HepG2 (cell line): ENCODE data around the gene ARFGEF3. TPM values are rescaled to one million over a fixed set of nuclear protein-coding genes. Genes with fewer than 3 reads are reported as not detected.

Source experiments
- ARNT ChIP-seq: fragments of 450-650 bp; IDR thresholded peaks from 2 replicates; pipeline ENCODE4 v1.6.1; 2017
- ATF7 ChIP-seq, 2 experiments: fragments of 450-650 bp in 1 of 2; sonication (generic) in 1 of 2; formaldehyde crosslinking in 1 of 2; IDR thresholded peaks; 2 replicates each; pipeline versions ENCODE4 v1.4.0 to v1.6.1; 2016 to 2020; ENCODE audit warnings: antibody characterized with exemption in 1 of 2, mild to moderate bottlenecking in 1 of 2, missing genetic modification reagents in 1 of 2
- DZIP1 ChIP-seq: sonication (generic); formaldehyde crosslinking; IDR thresholded peaks from 2 replicates; pipeline ENCODE4 v1.5.0; 2020; ENCODE audit warnings: mild to moderate bottlenecking, missing genetic modification reagents
- E2F5 ChIP-seq: sonication (generic); formaldehyde crosslinking; conservative IDR thresholded peaks from 2 replicates; pipeline ENCODE4 v1.4.0; 2020; ENCODE audit warnings: missing genetic modification reagents
- FLYWCH1 ChIP-seq: sonication (generic); formaldehyde crosslinking; IDR thresholded peaks from 2 replicates; pipeline ENCODE4 v1.8.1; 2023; ENCODE audit warnings: mild to moderate bottlenecking, missing genetic modification reagents
- KDM1A ChIP-seq: IDR thresholded peaks from 2 replicates; pipeline ENCODE4 v1.6.1; 2016; ENCODE audit warnings: missing compliant biosample characterization
- KLF12 ChIP-seq: sonication (generic); formaldehyde crosslinking; IDR thresholded peaks from 2 replicates; pipeline ENCODE4 v1.4.0; 2020; ENCODE audit warnings: missing genetic modification reagents, borderline replicate concordance
- KLF6 ChIP-seq: IDR thresholded peaks from 2 replicates; pipeline ENCODE4 v1.8.0; 2016; ENCODE audit warnings: missing biosample characterization, missing genetic modification reagents
- KLF9 ChIP-seq: IDR thresholded peaks from 2 replicates; pipeline ENCODE4 v1.6.1; 2016; ENCODE audit warnings: low read depth
- NONO ChIP-seq, 2 experiments: fragments of 450-650 bp in 1 of 2; sonication (generic) in 1 of 2; formaldehyde crosslinking in 1 of 2; IDR thresholded peaks in 1 of 2; conservative IDR thresholded peaks in 1 of 2; 2 replicates each; pipeline versions ENCODE4 v1.6.1 to v1.8.0; 2017 to 2022; ENCODE audit warnings: mild to moderate bottlenecking in 1 of 2, missing genetic modification reagents in 1 of 2, moderate library complexity in 1 of 2
- PAF1 ChIP-seq: IDR thresholded peaks from 2 replicates; pipeline ENCODE4 v1.6.1; 2016; ENCODE audit warnings: missing genetic modification reagents, missing compliant biosample characterization
- PHF5A ChIP-seq: IDR thresholded peaks from one replicate; pipeline ENCODE4 v1.6.1; 2018; ENCODE audit warnings: low read depth, missing genetic modification reagents; ENCODE audit not compliant: unreplicated experiment
- SNRNP70 ChIP-seq: fragments of 200-400 bp; formaldehyde crosslinking; IDR thresholded peaks from 2 replicates; pipeline ENCODE4 v1.6.1; 2017; ENCODE audit warnings: mild to moderate bottlenecking, low read depth, low read length, moderate library complexity
- ZFY ChIP-seq: sonication (generic); formaldehyde crosslinking; IDR thresholded peaks from 2 replicates; pipeline ENCODE4 v1.4.0; 2020; ENCODE audit warnings: missing genetic modification reagents
- ZNF124 ChIP-seq: sonication (generic); formaldehyde crosslinking; IDR thresholded peaks from 2 replicates; pipeline ENCODE4 v1.4.0; 2020; ENCODE audit warnings: missing genetic modification reagents
- ZNF207 ChIP-seq: fragments of 450-650 bp; IDR thresholded peaks from 2 replicates; pipeline ENCODE4 v1.6.1; 2016; ENCODE audit warnings: antibody characterized with exemption, borderline replicate concordance
- ZNF446 ChIP-seq: sonication (generic); formaldehyde crosslinking; IDR thresholded peaks from 2 replicates; pipeline ENCODE4 v1.5.0; 2020; ENCODE audit warnings: mild to moderate bottlenecking, missing genetic modification reagents
- ZNF577 ChIP-seq: sonication (generic); formaldehyde crosslinking; IDR thresholded peaks from 2 replicates; pipeline ENCODE4 v1.4.0; 2020; ENCODE audit warnings: mild to moderate bottlenecking, low read depth, missing genetic modification reagents, borderline replicate concordance
- ZNF639 ChIP-seq: conservative IDR thresholded peaks from 2 replicates; pipeline ENCODE4 v1.6.1; 2018; ENCODE audit warnings: missing genetic modification reagents
- ZNF749 ChIP-seq: sonication (generic); formaldehyde crosslinking; IDR thresholded peaks from 2 replicates; pipeline ENCODE4 v1.8.0; 2022; ENCODE audit warnings: mild to moderate bottlenecking, missing genetic modification reagents, moderate library complexity, borderline replicate concordance
- ZSCAN12 ChIP-seq: sonication (generic); formaldehyde crosslinking; IDR thresholded peaks from 2 replicates; pipeline ENCODE4 v1.9.0; 2021; ENCODE audit warnings: mild to moderate bottlenecking, missing genetic modification reagents
- polyA plus RNA-seq, 8 experiments: library from polyadenylated mRNA; depleted of rRNA in 3 of 8; stranded (reverse) in 7 of 8; unstranded in 1 of 8; fragments of >200 nt; fragmentation: Illumina TruSeq in 4 of 8; extraction: Trizol in 4 of 8; gene quantifications; 2 replicates each; pipeline versions ENCODE4 v1.2.1 to v1.2.3, GENCODE V29; 2011 to 2016; ENCODE audit warnings: low read depth in 4 of 8, missing spikeins in 1 of 8, mixed read lengths in 1 of 8; ENCODE audit not compliant: insufficient read depth in 1 of 8
- total RNA-seq, 5 experiments: library from RNA; depleted of rRNA; stranded (reverse); fragments of >200 nt; fragmentation: Illumina TruSeq; extraction: Trizol; gene quantifications; 2 replicates each; pipeline ENCODE4 v1.2.3, GENCODE V29; 2016; ENCODE audit warnings: low read depth in 1 of 5
- TF ChIP-seq, protein P1 (sequence below): sonication (generic); formaldehyde crosslinking; IDR thresholded peaks from 2 replicates; pipeline ENCODE4 v1.4.0; 2020; ENCODE audit warnings: missing genetic modification reagents
- TF ChIP-seq, protein P2 (sequence below): IDR thresholded peaks from 2 replicates; pipeline ENCODE4 v1.6.1; 2012; ENCODE audit warnings: inconsistent platforms

ARFGEF3 gene
- total and polyA plus RNA-seq, 2 of the 13 experiments (the other 11 are each of a cell fraction or from before 2014, with no cell fraction given) = 0.60 to 2.6 TPM

- peak; percentile 79 for TF ChIP-seq KLF12 (CRISPR knock-in tag)
- TF ChIP-seq KLF6 (CRISPR knock-in tag) = no peak; the same call in none of the 2 replicates
- TF ChIP-seq E2F5 = 0 out of 2 replicates have a peak, but pooled peaks have one; percentile 34
- TF ChIP-seq KLF9 (CRISPR knock-in tag) = no peak
- no peak for TF ChIP-seq ZNF577 (CRISPR knock-in tag)
- TF ChIP-seq NONO (IDR thresholded peaks at IDR 0.05) = no peak
- no peak for TF ChIP-seq NONO (CRISPR knock-in tag; conservative IDR thresholded peaks at IDR 0.05)
- no peak for TF ChIP-seq ZNF207
- 0 out of 2 replicates have a peak, but pooled peaks have one; percentile 34 for TF ChIP-seq ZNF749 (CRISPR knock-in tag)
- no peak for TF ChIP-seq KDM1A
- peak; percentile 72; the same call in 1 of the 2 replicates for TF ChIP-seq DZIP1 (CRISPR knock-in tag)
- TF ChIP-seq ZFY (CRISPR knock-in tag) = peak; percentile 89
- TF ChIP-seq, protein P1, sequence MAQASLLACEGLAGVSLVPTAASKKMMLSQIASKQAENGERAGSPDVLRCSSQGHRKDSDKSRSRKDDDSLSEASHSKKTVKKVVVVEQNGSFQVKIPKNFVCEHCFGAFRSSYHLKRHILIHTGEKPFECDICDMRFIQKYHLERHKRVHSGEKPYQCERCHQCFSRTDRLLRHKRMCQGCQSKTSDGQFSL (CRISPR knock-in tag) = no peak; the same call in 1 of the 2 replicates
- TF ChIP-seq ZNF639 (CRISPR knock-in tag) = no peak
- no peak for TF ChIP-seq ZSCAN12 (CRISPR knock-in tag)
- 0 out of 2 replicates have a peak, but pooled peaks have one; percentile 10 for TF ChIP-seq ZNF124 (CRISPR knock-in tag)
- TF ChIP-seq ARNT = no peak
- TF ChIP-seq ZNF446 (CRISPR knock-in tag) = peak; percentile 89
- no peak for TF ChIP-seq FLYWCH1 (CRISPR knock-in tag)
- TF ChIP-seq PAF1 (CRISPR knock-in tag) = no peak
- no peak for TF ChIP-seq PHF5A (CRISPR knock-in tag)
- TF ChIP-seq, protein P2, sequence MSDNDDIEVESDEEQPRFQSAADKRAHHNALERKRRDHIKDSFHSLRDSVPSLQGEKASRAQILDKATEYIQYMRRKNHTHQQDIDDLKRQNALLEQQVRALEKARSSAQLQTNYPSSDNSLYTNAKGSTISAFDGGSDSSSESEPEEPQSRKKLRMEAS = peak; percentile 82
- no peak for TF ChIP-seq ATF7 (IDR thresholded peaks at IDR 0.05)
- no peak for TF ChIP-seq ATF7 (CRISPR knock-in tag; IDR thresholded peaks at IDR 0.05)
- no peak for TF ChIP-seq SNRNP70
Measured at GRCh38 chr6:138161338-138162110, at the start of gene ARFGEF3 (continued).
